Measurements from ENCODE around the gene MORN1. TPM values are rescaled to one million over a fixed set of nuclear protein-coding genes. Genes with fewer than 3 reads are reported as not detected.

Gene MORN1
- total and polyA plus RNA-seq, 4 donors: 2.3 to 6.9 (median 3.6) TPM

- WGBS: 83% methylated on average over 11 of the region's 11 CpGs
- Histone ChIP-seq H3K9me3 (ENCODE audit: control insufficient read depth in 4 of 4, low read length in 3 of 4) (peaks cover 0 to 1% (median 0%) of the 10 kb centered on the region in 4 donors), H3K27ac (ENCODE audit: low read depth in 1 of 2, low read length in 2 of 2) (no peak overlapping the region), H3K9ac (ENCODE audit: low read depth in 1 of 2, low read length in 2 of 2) (no peak overlapping the region), H3K36me3 (ENCODE audit: control insufficient read depth in 4 of 4, insufficient read depth in 3 of 4, low read depth in 1 of 4, low read length in 3 of 4) (no peaks in the 10 kb centered on the region), H3K4me1 (ENCODE audit: control insufficient read depth in 4 of 4, insufficient read depth in 4 of 4, low read length in 3 of 4) (no peaks in the 10 kb centered on the region), H3K4me3 (ENCODE audit: low read depth in 1 of 3, low read length in 3 of 3) (no peak overlapping the region), H3K27me3 (ENCODE audit: control insufficient read depth in 4 of 4, insufficient read depth in 4 of 4, low read length in 3 of 4) (no peaks in the 10 kb centered on the region)
- no peak for DNase-seq (ENCODE audit: low spot score)
- TF ChIP-seq NR2F2 (IDR thresholded peaks at IDR 0.05) (no peak), ATF3 (IDR thresholded peaks at IDR 0.05) (no peak), YY1 (IDR thresholded peaks at IDR 0.05) (no peak), FOXA2 (IDR thresholded peaks at IDR 0.05) (no peak), EGR1 (IDR thresholded peaks at IDR 0.05; ENCODE audit: low read depth in 2 of 2) (no peak), FOXA1 (IDR thresholded peaks at IDR 0.05) (no peak), RAD21 (IDR thresholded peaks at IDR 0.05) (no peak), SP1 (IDR thresholded peaks at IDR 0.05) (no peak), RXRA (IDR thresholded peaks at IDR 0.05) (no peak), HNF4G (IDR thresholded peaks at IDR 0.05) (no peak), JUND (IDR thresholded peaks at IDR 0.05) (no peak)
- TF ChIP-seq, protein P1, sequence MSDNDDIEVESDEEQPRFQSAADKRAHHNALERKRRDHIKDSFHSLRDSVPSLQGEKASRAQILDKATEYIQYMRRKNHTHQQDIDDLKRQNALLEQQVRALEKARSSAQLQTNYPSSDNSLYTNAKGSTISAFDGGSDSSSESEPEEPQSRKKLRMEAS (IDR thresholded peaks at IDR 0.05): no peak
- TF ChIP-seq, protein P2, sequence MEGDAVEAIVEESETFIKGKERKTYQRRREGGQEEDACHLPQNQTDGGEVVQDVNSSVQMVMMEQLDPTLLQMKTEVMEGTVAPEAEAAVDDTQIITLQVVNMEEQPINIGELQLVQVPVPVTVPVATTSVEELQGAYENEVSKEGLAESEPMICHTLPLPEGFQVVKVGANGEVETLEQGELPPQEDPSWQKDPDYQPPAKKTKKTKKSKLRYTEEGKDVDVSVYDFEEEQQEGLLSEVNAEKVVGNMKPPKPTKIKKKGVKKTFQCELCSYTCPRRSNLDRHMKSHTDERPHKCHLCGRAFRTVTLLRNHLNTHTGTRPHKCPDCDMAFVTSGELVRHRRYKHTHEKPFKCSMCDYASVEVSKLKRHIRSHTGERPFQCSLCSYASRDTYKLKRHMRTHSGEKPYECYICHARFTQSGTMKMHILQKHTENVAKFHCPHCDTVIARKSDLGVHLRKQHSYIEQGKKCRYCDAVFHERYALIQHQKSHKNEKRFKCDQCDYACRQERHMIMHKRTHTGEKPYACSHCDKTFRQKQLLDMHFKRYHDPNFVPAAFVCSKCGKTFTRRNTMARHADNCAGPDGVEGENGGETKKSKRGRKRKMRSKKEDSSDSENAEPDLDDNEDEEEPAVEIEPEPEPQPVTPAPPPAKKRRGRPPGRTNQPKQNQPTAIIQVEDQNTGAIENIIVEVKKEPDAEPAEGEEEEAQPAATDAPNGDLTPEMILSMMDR (IDR thresholded peaks at IDR 0.05; ENCODE audit: low read depth, low read length, missing input control): no peak
- TF ChIP-seq, protein P3, sequence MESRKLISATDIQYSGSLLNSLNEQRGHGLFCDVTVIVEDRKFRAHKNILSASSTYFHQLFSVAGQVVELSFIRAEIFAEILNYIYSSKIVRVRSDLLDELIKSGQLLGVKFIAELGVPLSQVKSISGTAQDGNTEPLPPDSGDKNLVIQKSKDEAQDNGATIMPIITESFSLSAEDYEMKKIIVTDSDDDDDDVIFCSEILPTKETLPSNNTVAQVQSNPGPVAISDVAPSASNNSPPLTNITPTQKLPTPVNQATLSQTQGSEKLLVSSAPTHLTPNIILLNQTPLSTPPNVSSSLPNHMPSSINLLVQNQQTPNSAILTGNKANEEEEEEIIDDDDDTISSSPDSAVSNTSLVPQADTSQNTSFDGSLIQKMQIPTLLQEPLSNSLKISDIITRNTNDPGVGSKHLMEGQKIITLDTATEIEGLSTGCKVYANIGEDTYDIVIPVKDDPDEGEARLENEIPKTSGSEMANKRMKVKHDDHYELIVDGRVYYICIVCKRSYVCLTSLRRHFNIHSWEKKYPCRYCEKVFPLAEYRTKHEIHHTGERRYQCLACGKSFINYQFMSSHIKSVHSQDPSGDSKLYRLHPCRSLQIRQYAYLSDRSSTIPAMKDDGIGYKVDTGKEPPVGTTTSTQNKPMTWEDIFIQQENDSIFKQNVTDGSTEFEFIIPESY (IDR thresholded peaks at IDR 0.05): no peak
- TF ChIP-seq, protein P4, sequence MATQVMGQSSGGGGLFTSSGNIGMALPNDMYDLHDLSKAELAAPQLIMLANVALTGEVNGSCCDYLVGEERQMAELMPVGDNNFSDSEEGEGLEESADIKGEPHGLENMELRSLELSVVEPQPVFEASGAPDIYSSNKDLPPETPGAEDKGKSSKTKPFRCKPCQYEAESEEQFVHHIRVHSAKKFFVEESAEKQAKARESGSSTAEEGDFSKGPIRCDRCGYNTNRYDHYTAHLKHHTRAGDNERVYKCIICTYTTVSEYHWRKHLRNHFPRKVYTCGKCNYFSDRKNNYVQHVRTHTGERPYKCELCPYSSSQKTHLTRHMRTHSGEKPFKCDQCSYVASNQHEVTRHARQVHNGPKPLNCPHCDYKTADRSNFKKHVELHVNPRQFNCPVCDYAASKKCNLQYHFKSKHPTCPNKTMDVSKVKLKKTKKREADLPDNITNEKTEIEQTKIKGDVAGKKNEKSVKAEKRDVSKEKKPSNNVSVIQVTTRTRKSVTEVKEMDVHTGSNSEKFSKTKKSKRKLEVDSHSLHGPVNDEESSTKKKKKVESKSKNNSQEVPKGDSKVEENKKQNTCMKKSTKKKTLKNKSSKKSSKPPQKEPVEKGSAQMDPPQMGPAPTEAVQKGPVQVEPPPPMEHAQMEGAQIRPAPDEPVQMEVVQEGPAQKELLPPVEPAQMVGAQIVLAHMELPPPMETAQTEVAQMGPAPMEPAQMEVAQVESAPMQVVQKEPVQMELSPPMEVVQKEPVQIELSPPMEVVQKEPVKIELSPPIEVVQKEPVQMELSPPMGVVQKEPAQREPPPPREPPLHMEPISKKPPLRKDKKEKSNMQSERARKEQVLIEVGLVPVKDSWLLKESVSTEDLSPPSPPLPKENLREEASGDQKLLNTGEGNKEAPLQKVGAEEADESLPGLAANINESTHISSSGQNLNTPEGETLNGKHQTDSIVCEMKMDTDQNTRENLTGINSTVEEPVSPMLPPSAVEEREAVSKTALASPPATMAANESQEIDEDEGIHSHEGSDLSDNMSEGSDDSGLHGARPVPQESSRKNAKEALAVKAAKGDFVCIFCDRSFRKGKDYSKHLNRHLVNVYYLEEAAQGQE (IDR thresholded peaks at IDR 0.05): no peak
Observed at GRCh38 chr1:2360588-2361364, 30.6 kb downstream of the MORN1 start.

Data from liver (tissue), 9 donors.